GM12878 (cell line): ENCODE measurements around the gene TTC16. TPM values are rescaled to one million over a fixed set of nuclear protein-coding genes. Genes with fewer than 3 reads are reported as not detected.

Experiments
- ATAC-seq: fragments of 200-7000 bp; cut with Tn5 transposase; 3 replicates; pipeline ENCODE4 v1.9.1; 2020; ENCODE audit warnings: mild to moderate bottlenecking, moderate library complexity
- BruUV-seq: library from RNA; stranded (reverse); fragments of 400-500 nt; replicated peaks from 2 replicates; lab custom pipeline; 2021; lab: Mats Ljungman, UMichigan
- CTCF ChIA-PET: fragments of 300-600 bp; sonication (Branson Sonifier 250); formaldehyde crosslinking; extraction: SDS; loops from one replicate; lab custom pipeline; 2021; ENCODE audit warnings: inconsistent platforms; lab: Yijun Ruan, JAX
- POLR2A ChIA-PET: fragments of 350-600 bp; formaldehyde crosslinking; extraction: SDS; loops from one replicate; lab custom pipeline; 2021; ENCODE audit warnings: inconsistent platforms; lab: Charles Lee
- RAD21 ChIA-PET: fragments of 300-600 bp; sonication (Branson Sonifier 250); formaldehyde crosslinking; loops from one replicate; lab custom pipeline; 2023; ENCODE audit warnings: antibody characterized with exemption; ENCODE audit not compliant: unreplicated experiment; lab: Charles Lee
- SMC1A ChIA-PET: fragments of 300-600 bp; sonication (Branson Sonifier 250); formaldehyde crosslinking; loops from one replicate; lab custom pipeline; 2023; ENCODE audit not compliant: unreplicated experiment, uncharacterized antibody; lab: Charles Lee
- DNase-seq: peaks from one replicate; pipeline ENCODE4 v3.0.0-alpha.2; 2011; ENCODE audit warnings: low read depth, low spot score
- FAIRE-seq: peaks from 3 replicates; lab custom pipeline; 2011; peaks lifted over from hg19 to GRCh38; lab: Jason Lieb, UNC
- H2AFZ ChIP-seq: 2 replicates; pipeline ENCODE4 v1.6.0; 2011; ENCODE audit warnings: low read depth, low read length, control low read depth; ENCODE audit not compliant: control insufficient read depth
- H3K27ac ChIP-seq: 2 replicates; pipeline ENCODE4 v1.5.1; 2011; ENCODE audit warnings: control low read depth; ENCODE audit not compliant: control insufficient read depth, insufficient read depth
- H3K27me3 ChIP-seq, 2 experiments: replicated peaks in 1 of 2; 2 replicates each; pipeline versions ENCODE4 v1.6.0 to v1.6.1; 2011; ENCODE audit warnings: low read length in 1 of 2; ENCODE audit not compliant: control insufficient read depth in 2 of 2, insufficient read depth in 2 of 2
- H3K36me3 ChIP-seq, 2 experiments: 2 replicates each; pipeline ENCODE4 v1.5.1; 2011; ENCODE audit warnings: low read length in 1 of 2; ENCODE audit not compliant: control insufficient read depth in 2 of 2, insufficient read depth in 2 of 2
- H3K4me1 ChIP-seq: 2 replicates; pipeline ENCODE4 v1.6.1; 2011; ENCODE audit warnings: mild to moderate bottlenecking, low read length, moderate library complexity, mixed read lengths; ENCODE audit not compliant: control insufficient read depth, insufficient read depth
- H3K4me2 ChIP-seq: 2 replicates; pipeline ENCODE4 v1.6.0; 2011; ENCODE audit warnings: control low read depth; ENCODE audit not compliant: control insufficient read depth, insufficient read depth
- H3K4me3 ChIP-seq: fragments of 200-600 bp; sonication (generic); 2 replicates; pipeline ENCODE4 v1.5.1; 2016
- H3K79me2 ChIP-seq: 2 replicates; pipeline ENCODE4 v1.6.0; 2011; ENCODE audit warnings: low read length; ENCODE audit not compliant: control insufficient read depth, insufficient read depth
- H3K9ac ChIP-seq: 2 replicates; pipeline ENCODE4 v1.8.0; 2011; ENCODE audit warnings: low read length, control low read depth, mixed read lengths; ENCODE audit not compliant: control insufficient read depth, insufficient read depth
- H3K9me3 ChIP-seq: replicated peaks from 3 replicates; pipeline ENCODE4 v1.5.1; 2011; ENCODE audit warnings: mild to moderate bottlenecking, low read length; ENCODE audit not compliant: control insufficient read depth, insufficient read depth
- H4K20me1 ChIP-seq: 2 replicates; pipeline ENCODE4 v1.6.0; 2011; ENCODE audit not compliant: control insufficient read depth, insufficient read depth
- BACH1 ChIP-seq: fragments of 450-650 bp; IDR thresholded peaks from 2 replicates; pipeline ENCODE4 v1.6.1; 2017; ENCODE audit warnings: mild to moderate bottlenecking, borderline replicate concordance
- CBFB ChIP-seq: IDR thresholded peaks from 2 replicates; pipeline ENCODE4 v1.6.1; 2016; ENCODE audit warnings: antibody characterized with exemption, low read depth
- CBX3 ChIP-seq: fragments of 200-600 bp; sonication (generic); IDR thresholded peaks from 2 replicates; pipeline ENCODE4 v1.6.1; 2016; ENCODE audit warnings: low read depth, borderline replicate concordance
- CTCF ChIP-seq, 3 experiments: IDR thresholded peaks in 2 of 3; conservative IDR thresholded peaks in 1 of 3; 2 replicates each; pipeline ENCODE4 v1.5.1; 2011; ENCODE audit warnings: low read depth in 3 of 3, low read length in 3 of 3, mild to moderate bottlenecking in 3 of 3, control low read depth in 2 of 3, moderate library complexity in 2 of 3, inconsistent platforms in 1 of 3, mixed read lengths in 1 of 3; ENCODE audit not compliant: control insufficient read depth in 2 of 3, insufficient read depth in 1 of 3; ENCODE audit errors: extremely low read depth in 1 of 3
- E2F8 ChIP-seq: fragments of 450-650 bp; IDR thresholded peaks from 2 replicates; pipeline ENCODE4 v1.6.1; 2018; ENCODE audit warnings: mild to moderate bottlenecking, low read depth, moderate library complexity; ENCODE audit not compliant: partially characterized antibody
- MTA2 ChIP-seq: fragments of 450-650 bp; IDR thresholded peaks from 2 replicates; pipeline ENCODE4 v1.6.1; 2016; ENCODE audit warnings: low read depth, mild to moderate bottlenecking, moderate library complexity
- PAX8 ChIP-seq: fragments of 450-650 bp; IDR thresholded peaks from 2 replicates; pipeline ENCODE4 v1.6.1; 2017; ENCODE audit warnings: mild to moderate bottlenecking, moderate library complexity
- POLR2A ChIP-seq: IDR thresholded peaks from 2 replicates; pipeline ENCODE4 v1.6.1; 2011; ENCODE audit warnings: low read depth, mild to moderate bottlenecking, low read length
- SMARCA5 ChIP-seq: fragments of 450-650 bp; IDR thresholded peaks from 2 replicates; pipeline ENCODE4 v1.6.1; 2017; ENCODE audit warnings: mild to moderate bottlenecking
- SPI1 ChIP-seq: IDR thresholded peaks from 2 replicates; pipeline ENCODE4 v1.6.1; 2011; ENCODE audit warnings: low read depth, mild to moderate bottlenecking, low read length, moderate library complexity, borderline replicate concordance; ENCODE audit not compliant: insufficient read depth
- TBL1XR1 ChIP-seq: IDR thresholded peaks from 2 replicates; pipeline ENCODE4 v1.6.1; 2012; ENCODE audit warnings: low read depth, low read length, improper control_type of control experiment
- WGBS: methylation state at CpG from one replicate; pipeline ENCODE4 v1.1.6; 2016; ENCODE audit warnings: low lambda C conversion rate; ENCODE audit not compliant: insufficient replicate concordance, insufficient coverage; ENCODE audit errors: missing lambda C conversion rate; 5-methylcytosine and 5-hydroxymethylcytosine counted together
- in situ Hi-C: fragments of 300-500 bp; cut with MboI; formaldehyde crosslinking; loops from 9 replicates; pipeline ENCODE4 v1.14.3; 2018; ENCODE audit warnings: mixed read lengths
- intact Hi-C: fragments of 100-400 bp; cut with micrococcal nuclease; formaldehyde crosslinking; loops from one replicate; pipeline ENCODE4 v1.14.2; 2022; ENCODE audit not compliant: unreplicated experiment
- polyA plus RNA-seq, 11 experiments: library from polyadenylated mRNA; depleted of rRNA in 4 of 11; unstranded in 6 of 11; stranded (reverse) in 5 of 11; fragments of >200 nt; fragmentation: Nextera tagmentation in 4 of 11; fragmentation: Illumina TruSeq in 1 of 11; extraction: Ambion mirVana in 4 of 11; extraction: Trizol in 1 of 11; gene quantifications; 1 replicate in 1 of 11; 2 replicates in 10 of 11; pipeline versions ENCODE4 v1.2.1 to v1.2.3, GENCODE V29; 2011 to 2016; ENCODE audit warnings: inconsistent platforms in 2 of 11, missing spikeins in 2 of 11, low read depth in 1 of 11
- total RNA-seq, 4 experiments: library from RNA; depleted of rRNA in 3 of 4; stranded (reverse); fragments of >200 nt in 3 of 4; fragmentation: Illumina TruSeq in 1 of 4; extraction: Trizol in 1 of 4; gene quantifications; 2 replicates each; pipeline versions ENCODE4 v1.2.1 to v1.2.3, GENCODE V29; 2013 to 2021

The TTC16 gene
- total and polyA plus RNA-seq, 10 of the 15 experiments (the other 5 are each of a cell fraction or from before 2014, with no cell fraction given): 0.03 TPM; not detected in 9

- no peak overlapping the region for H3K9ac ChIP-seq
- POLR2A ChIA-PET: no interaction called here
- no peaks in the 10 kb centered on the region for H3K4me1 ChIP-seq
- ATAC-seq (no peak), FAIRE-seq (no peak), DNase-seq (no peak)
- SMC1A ChIA-PET: no interaction called here
- in situ Hi-C loops (no loop called here), intact Hi-C loops (no loop called here)
- 52% methylated on average over 6 of the region's 6 CpGs for WGBS
- BruUV-seq: no TSS peak
- H3K4me3 ChIP-seq: no peak overlapping the region
- H3K27me3 ChIP-seq: no peaks in the 10 kb centered on the region; a peak in 3 of 4 replicates
- no peaks in the 10 kb centered on the region for H3K36me3 ChIP-seq
- no peaks in the 10 kb centered on the region for H3K9me3 ChIP-seq
- H4K20me1 ChIP-seq: no peaks in the 10 kb centered on the region
- H3K4me2 ChIP-seq: no peak overlapping the region
- no peak overlapping the region for H2AFZ ChIP-seq
- RAD21 ChIA-PET: no interaction called here
- no peaks in the 10 kb centered on the region for H3K79me2 ChIP-seq
- TF ChIP-seq TBL1XR1 (no peak), SPI1 (0 out of 2 replicates have a peak, but pooled peaks have one; percentile 5), CBFB (no peak), POLR2A (no peak), CBX3 (no peak)
- no peak overlapping the region for H3K27ac ChIP-seq
- CTCF ChIA-PET: interaction anchor here (0.6 to 1.0 kb wide), 2 partner anchors 48 to 53 kb away, joined by 3 to 4 read pairs; partner anchors contain the start of gene TOR2A
These were observed 29.2 kb upstream of the TTC16 start for GRCh38 chr9:127686461-127687393.

GRCh38 chr9:127689329-127690000 is 26.4 kb upstream of the TTC16 start:
- 61% methylated on average over 12 of the region's 13 CpGs for WGBS
- no peak for FAIRE-seq
- no peaks in the 10 kb centered on the region for H3K36me3 ChIP-seq
- TF ChIP-seq PAX8: no peak
- no peak for TF ChIP-seq CTCF (IDR thresholded peaks at IDR 0.05 in 2 of 3, conservative IDR thresholded peaks at IDR 0.05 in 1 of 3; ENCODE audit: control insufficient read depth in 2 of 3, extremely low read depth in 1 of 3, insufficient read depth in 1 of 3, low read depth in 3 of 3, low read length in 3 of 3)
- no peak for TF ChIP-seq E2F8
- no peak for TF ChIP-seq SMARCA5
- TF ChIP-seq BACH1: no peak
- no peak for TF ChIP-seq MTA2

More at GRCh38 chr9:127689329-127690000, 26.4 kb upstream of the TTC16 start:
- ATAC-seq: no peak
- Histone ChIP-seq H3K4me2 (no peak overlapping the region), H3K27ac (no peak overlapping the region), H3K27me3 (no peaks in the 10 kb centered on the region; a peak in 3 of 4 replicates), H3K79me2 (no peaks in the 10 kb centered on the region), H3K9me3 (no peaks in the 10 kb centered on the region), H3K4me1 (no peaks in the 10 kb centered on the region), H3K9ac (no peak overlapping the region), H4K20me1 (no peaks in the 10 kb centered on the region), H2AFZ (no peak overlapping the region), H3K4me3 (no peak overlapping the region)
- SMC1A ChIA-PET: no interaction called here
- intact Hi-C loops: no loop called here
- in situ Hi-C loops: no loop called here
- POLR2A ChIA-PET: no interaction called here
- RAD21 ChIA-PET: no interaction called here
- no TSS peak for BruUV-seq
- CTCF ChIA-PET: no interaction called here
- no peak for DNase-seq
